Esophagus (tissue), 2 donors: ENCODE measurements around the gene LETMD1. TPM values are rescaled to one million over a fixed set of nuclear protein-coding genes. Genes with fewer than 3 reads are reported as not detected.
"Not testable (repeated sequence)": the region's sequence is repeated elsewhere in the genome, so short reads cannot be mapped to it uniquely, and the experiment has no call there.

Experiments
- H3K27ac ChIP-seq, 2 donors: one replicate each; pipeline ENCODE4 v1.5.1; 2013; ENCODE audit warnings: low read depth in 2 of 2, mild to moderate bottlenecking in 2 of 2, inconsistent platforms in 1 of 2, low read length in 1 of 2, moderate library complexity in 1 of 2
- H3K27me3 ChIP-seq, 2 donors: one replicate each; pipeline ENCODE4 v1.6.1; 2013; ENCODE audit warnings: low read length in 2 of 2, control low read depth in 1 of 2, mild to moderate bottlenecking in 1 of 2; ENCODE audit not compliant: insufficient read depth in 2 of 2, control insufficient read depth in 1 of 2
- H3K36me3 ChIP-seq, 2 donors: one replicate each; pipeline ENCODE4 v1.6.1; 2013; ENCODE audit warnings: low read length in 1 of 2; ENCODE audit not compliant: control insufficient read depth in 2 of 2, insufficient read depth in 2 of 2
- H3K4me1 ChIP-seq, 2 donors: one replicate each; pipeline ENCODE4 v1.6.1; 2013; ENCODE audit warnings: low read length in 1 of 2; ENCODE audit not compliant: control insufficient read depth in 2 of 2, insufficient read depth in 2 of 2
- H3K4me3 ChIP-seq, 2 donors: one replicate each; pipeline ENCODE4 v1.5.1; 2013; ENCODE audit warnings: low read length in 2 of 2, mild to moderate bottlenecking in 2 of 2, low read depth in 1 of 2, moderate library complexity in 1 of 2
- H3K9me3 ChIP-seq, 2 donors: one replicate each; pipeline ENCODE4 v1.6.1; 2013; ENCODE audit warnings: mild to moderate bottlenecking in 2 of 2, low read depth in 1 of 2, low read length in 1 of 2, moderate library complexity in 1 of 2; ENCODE audit not compliant: control insufficient read depth in 2 of 2, insufficient read depth in 1 of 2
- WGBS, 2 donors: extraction: QIAGEN DNeasy Blood & Tissue Kit; methylation state at CpG; one replicate each; pipeline ENCODE4 v1.1.7; 2013; 5-methylcytosine and 5-hydroxymethylcytosine counted together
- polyA plus RNA-seq, 2 donors: library from polyadenylated mRNA; stranded (reverse); fragments of 200-250 nt; gene quantifications; one replicate each; pipeline ENCODE4 v1.2.3, GENCODE V29; 2013
- donor health status: healthy with polysubstance abuse.
- donor health status: Bipolar disorder and iron deficiency.

Gene LETMD1
- polyA plus RNA-seq, 2 donors: 30.9 to 36.8 TPM

DNA sequence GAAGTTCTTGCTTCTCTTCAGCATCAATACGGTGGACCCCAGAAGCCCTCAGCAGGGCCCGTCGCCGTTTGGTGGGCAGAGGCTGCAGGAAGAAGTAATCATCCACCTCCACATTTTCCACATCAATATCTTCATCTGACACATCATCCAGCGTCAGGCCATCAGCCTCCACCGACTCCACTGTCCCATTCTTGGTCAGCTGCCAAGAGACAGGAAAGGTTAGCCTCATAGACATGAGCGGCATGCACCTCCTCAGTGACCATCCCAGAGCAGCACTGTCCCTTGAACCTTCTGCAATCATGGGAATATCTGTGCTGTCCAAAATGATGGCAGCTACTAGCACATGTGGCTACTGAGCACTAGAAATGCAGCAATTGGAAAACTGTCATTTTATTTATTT, 19.6 kb downstream of the LETMD1 start:
- peaks cover 23 to 27% of the 10 kb centered on the region in 2 donors for H3K36me3 ChIP-seq
- WGBS, 2 donors: 76 to 90% methylated on average over 7 of the region's 7 CpGs
- no peaks in the 10 kb centered on the region for H3K9me3 ChIP-seq
- H3K4me3 ChIP-seq: no peak overlapping the region
- no peak overlapping the region for H3K27ac ChIP-seq
- no peaks in the 10 kb centered on the region for H3K4me1 ChIP-seq
- no peaks in the 10 kb centered on the region for H3K27me3 ChIP-seq

DNA sequence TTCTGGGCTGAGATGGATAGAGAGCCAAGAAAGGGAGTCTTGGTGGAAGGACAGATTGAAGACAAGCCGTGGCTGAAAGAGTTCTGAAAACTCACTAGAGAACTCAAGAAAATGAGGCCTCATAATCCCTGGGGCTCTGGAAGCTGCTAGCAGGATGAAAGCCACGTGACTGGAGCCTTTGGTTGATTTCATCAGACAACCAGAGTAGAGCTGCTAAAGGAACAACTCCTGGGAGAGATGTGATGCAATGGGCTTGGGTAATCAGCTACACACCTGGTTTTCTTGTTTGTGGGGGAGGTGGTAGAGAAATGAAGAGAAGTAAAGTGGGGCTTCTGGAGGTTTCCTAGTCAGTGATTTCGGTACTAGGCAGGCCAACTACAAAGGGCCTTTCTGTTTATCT, 21.9 kb downstream of the LETMD1 start:
- Histone ChIP-seq H3K27ac (no peak overlapping the region), H3K4me1 (no peaks in the 10 kb centered on the region), H3K4me3 (no peak overlapping the region), H3K36me3 (peaks cover 15 to 21% of the 10 kb centered on the region in 2 donors), H3K9me3 (no peaks in the 10 kb centered on the region), H3K27me3 (no peaks in the 10 kb centered on the region)
- WGBS, 2 donors: 86 to 91% methylated on average over 3 of the region's 3 CpGs

DNA sequence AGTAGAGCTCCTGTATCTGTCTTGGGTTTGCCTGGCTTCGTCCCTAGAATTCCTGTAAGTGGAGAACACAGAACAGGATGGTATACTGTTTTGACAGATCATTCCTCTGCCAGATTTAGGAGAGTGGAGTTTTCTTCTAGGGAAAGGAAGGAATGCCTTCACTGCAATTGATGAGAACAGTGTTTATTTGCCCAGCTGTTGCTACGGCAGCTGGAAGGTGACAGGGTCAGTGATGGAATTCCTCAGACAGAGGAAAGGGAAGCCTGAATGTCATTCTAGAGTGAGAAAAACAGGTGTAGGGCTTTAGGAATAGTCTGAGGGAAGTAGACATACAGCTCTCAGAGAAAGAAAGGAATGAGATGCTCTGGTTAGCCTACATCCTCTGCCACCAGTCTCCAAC, 23.5 kb downstream of the LETMD1 start:
- H3K9me3 ChIP-seq: no peaks in the 10 kb centered on the region
- peaks cover 15 to 20% of the 10 kb centered on the region in 2 donors for H3K36me3 ChIP-seq
- 77 to 82% methylated on average over 2 of the region's 2 CpGs for WGBS, 2 donors
- H3K27ac ChIP-seq: no peak overlapping the region
- no peak overlapping the region for H3K4me3 ChIP-seq
- H3K27me3 ChIP-seq: no peaks in the 10 kb centered on the region
- no peaks in the 10 kb centered on the region for H3K4me1 ChIP-seq

DNA sequence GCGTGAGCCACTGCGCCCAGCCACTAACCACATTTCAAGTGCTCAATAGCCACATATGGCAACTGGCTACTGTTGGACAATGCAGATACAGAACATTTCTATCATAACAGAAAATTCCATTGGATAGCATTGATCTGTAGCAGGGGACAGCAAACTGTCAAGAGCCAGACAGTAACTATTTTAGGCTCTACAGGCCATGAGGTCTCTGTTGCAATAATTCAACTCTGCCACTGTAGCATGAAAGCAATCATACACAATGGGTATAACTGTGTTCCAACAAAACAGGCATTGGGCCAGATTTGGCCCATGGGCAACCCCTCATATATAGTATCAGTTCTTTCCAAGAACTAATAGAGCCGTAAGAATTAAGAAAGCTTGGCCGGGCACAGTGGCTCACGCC, 27.3 kb downstream of the LETMD1 start:
- Histone ChIP-seq H3K9me3 (no peaks in the 10 kb centered on the region), H3K4me1 (no peaks in the 10 kb centered on the region), H3K36me3 (peaks cover 7 to 8% of the 10 kb centered on the region in 2 donors), H3K27ac (no peak overlapping the region), H3K4me3 (no peak overlapping the region), H3K27me3 (no peaks in the 10 kb centered on the region)
- 94 to 97% methylated on average over 5 of the region's 5 CpGs for WGBS, 2 donors

DNA sequence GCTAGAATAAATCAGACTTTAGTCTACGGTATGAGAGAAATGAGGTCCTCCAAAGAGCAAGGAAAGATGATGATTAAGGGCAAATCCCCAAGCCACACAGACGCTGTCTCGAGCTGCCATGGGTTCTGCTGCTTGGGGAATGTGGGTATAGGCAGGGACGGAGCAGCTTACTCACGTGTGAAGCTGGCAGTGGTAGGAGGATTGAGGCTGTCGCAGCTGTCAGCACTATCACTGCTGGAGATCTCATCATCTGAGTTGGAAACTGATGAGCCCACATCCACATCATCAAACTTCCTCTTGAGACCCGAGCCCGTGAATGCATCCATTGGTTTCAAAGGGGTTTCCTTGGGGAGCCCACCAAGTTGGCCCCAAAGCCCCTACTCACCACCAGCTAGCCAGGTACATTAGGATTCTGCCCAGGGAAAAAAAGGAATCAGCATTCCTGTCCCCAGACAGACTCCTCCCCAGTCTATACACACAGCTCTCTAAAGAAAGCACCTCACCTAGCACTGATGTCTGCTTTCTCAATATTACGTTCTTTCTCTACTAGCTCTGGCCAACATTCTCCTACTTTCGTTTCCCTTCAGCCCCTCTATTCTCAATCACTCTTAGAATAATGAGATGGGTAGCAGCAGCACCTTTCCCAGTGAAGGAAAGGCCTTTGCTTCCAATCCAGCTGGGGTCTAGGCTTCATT, 28.3 kb downstream of the LETMD1 start:
- Histone ChIP-seq H3K4me1 (no peaks in the 10 kb centered on the region), H3K4me3 (no peak overlapping the region), H3K27me3 (no peaks in the 10 kb centered on the region), H3K36me3 (peaks cover 7 to 8% of the 10 kb centered on the region in 2 donors), H3K27ac (no peak overlapping the region), H3K9me3 (no peaks in the 10 kb centered on the region)
- WGBS, 2 donors: 87 to 89% methylated on average over 10 of the region's 10 CpGs

DNA sequence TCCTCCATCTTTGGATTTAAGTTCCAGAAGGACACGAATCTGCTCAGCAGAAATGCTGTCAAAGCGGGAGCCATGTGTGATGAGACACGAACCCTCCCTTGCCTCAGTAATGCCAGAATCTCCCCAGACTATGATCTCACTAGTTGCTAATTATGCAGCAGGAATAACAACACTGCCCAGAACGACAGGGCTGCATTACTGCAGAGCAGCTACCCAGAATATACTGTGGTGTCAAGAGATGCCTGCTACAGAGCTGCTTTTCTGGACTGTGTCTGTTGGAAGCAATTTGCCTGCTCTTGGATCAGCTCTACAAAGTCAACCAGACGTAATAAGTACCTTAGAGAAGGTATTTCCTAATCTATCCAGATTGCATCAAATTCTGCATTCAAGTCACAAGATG, 29.8 kb downstream of the LETMD1 start:
- WGBS, 2 donors: 60 to 63% methylated on average over 5 of the region's 5 CpGs
- H3K36me3 ChIP-seq: peaks cover 1 to 7% of the 10 kb centered on the region in 2 donors
- no peaks in the 10 kb centered on the region for H3K9me3 ChIP-seq
- H3K4me3 ChIP-seq: no peak overlapping the region
- no peaks in the 10 kb centered on the region for H3K27me3 ChIP-seq
- H3K27ac ChIP-seq: peak overlapping the region in 1 of 2 donors; percentile 22
- H3K4me1 ChIP-seq: no peaks in the 10 kb centered on the region

DNA sequence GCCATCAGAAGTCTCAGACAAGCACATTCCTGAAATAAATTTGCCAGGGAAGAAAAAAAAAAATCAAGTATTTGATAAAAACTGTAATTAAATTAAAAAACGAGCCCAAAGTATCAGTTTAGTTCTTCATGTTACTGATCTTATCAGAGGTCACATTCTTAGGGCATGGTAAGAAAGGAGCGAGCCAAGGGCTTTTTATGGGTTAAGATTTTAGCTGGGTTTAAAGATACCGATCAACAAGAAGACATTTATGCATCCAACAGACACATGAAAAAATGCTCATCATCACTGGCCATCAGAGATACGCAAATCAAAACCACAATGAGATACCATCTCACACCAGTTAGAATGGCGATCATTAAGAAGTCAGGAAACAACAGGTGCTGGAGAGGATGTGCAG, 30.2 kb downstream of the LETMD1 start:
- not testable (repeated sequence) for H3K4me1 ChIP-seq, H3K27me3 ChIP-seq, H3K36me3 ChIP-seq, H3K9me3 ChIP-seq, H3K4me3 ChIP-seq, H3K27ac ChIP-seq
- WGBS, 2 donors: 84% methylated on average over 5 of the region's 5 CpGs

DNA sequence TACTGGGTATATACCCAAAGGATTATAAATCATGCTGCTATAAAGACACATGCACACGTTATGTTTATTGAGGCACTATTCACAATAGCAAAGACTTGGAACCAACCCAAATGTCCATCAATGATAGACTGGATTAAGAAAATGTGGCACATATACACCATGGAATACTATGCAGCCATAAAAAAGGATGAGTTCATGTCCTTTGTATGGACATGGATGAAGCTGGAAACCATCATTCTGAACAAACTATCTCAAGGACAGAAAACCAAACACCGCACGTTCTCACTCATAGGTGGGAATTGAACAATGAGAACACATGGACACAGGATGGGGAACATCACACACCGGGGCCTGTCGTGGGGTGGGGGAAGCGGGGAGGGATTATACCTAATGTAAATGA, 30.7 kb downstream of the LETMD1 start:
- not testable (repeated sequence) for H3K4me1 ChIP-seq, H3K27ac ChIP-seq, H3K36me3 ChIP-seq, H3K4me3 ChIP-seq, H3K9me3 ChIP-seq, H3K27me3 ChIP-seq
- WGBS, 2 donors: 92 to 96% methylated on average over 6 of the region's 6 CpGs

DNA sequence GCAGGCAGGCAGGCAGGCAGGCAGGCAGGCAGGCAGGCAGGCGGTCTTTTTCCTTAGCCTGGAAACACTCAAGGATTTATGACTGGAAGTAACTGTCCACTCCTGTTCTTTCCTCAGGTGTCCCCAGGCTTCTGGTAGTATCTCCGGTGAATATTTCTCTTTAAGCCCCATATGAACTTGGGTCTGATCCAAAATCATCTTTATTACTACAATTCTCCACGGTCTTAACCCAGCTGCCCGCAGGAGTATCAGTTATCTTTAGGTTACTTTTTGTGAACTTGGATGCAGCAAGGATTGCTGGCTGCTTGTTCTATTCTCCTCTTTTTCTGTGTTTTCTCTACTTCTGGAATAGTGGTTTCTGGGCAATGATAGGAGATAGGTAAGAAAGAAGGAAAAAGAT, 32.0 kb downstream of the LETMD1 start:
- Histone ChIP-seq H3K9me3 (no peaks in the 10 kb centered on the region), H3K27ac (no peak overlapping the region), H3K4me1 (no peaks in the 10 kb centered on the region), H3K27me3 (no peaks in the 10 kb centered on the region), H3K4me3 (no peak overlapping the region), H3K36me3 (peaks cover 0 to 2% of the 10 kb centered on the region in 2 donors)
- 72% methylated on average over 4 of the region's 4 CpGs for WGBS, 2 donors

DNA sequence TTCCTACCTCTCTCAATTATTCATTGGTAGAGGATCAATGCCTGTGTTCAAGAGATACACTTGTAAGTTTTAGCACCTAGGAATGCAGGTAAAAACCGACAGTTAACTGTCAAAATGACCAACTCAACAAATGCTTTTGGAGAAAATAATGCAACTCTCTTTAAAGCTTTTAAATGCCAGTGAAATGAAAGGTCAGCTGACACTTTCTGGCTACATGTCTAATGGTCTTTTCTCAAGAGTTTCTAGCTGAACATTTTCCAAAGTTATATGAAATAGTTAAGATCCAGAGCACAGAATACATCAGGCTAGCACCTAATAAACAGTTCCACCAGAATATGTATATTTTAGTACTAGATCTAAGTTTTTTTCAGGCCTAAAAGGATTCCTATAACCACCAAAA, 33.3 kb downstream of the LETMD1 start:
- no peaks in the 10 kb centered on the region for H3K27me3 ChIP-seq
- H3K4me1 ChIP-seq: no peaks in the 10 kb centered on the region
- H3K27ac ChIP-seq: no peak overlapping the region
- 73 to 83% methylated on average over 1 of the region's 1 CpG for WGBS, 2 donors
- no peaks in the 10 kb centered on the region for H3K36me3 ChIP-seq
- no peaks in the 10 kb centered on the region for H3K9me3 ChIP-seq
- H3K4me3 ChIP-seq: no peak overlapping the region
